ENCODE results near the gene TRIM40.

The TRIM40 gene, protein sequence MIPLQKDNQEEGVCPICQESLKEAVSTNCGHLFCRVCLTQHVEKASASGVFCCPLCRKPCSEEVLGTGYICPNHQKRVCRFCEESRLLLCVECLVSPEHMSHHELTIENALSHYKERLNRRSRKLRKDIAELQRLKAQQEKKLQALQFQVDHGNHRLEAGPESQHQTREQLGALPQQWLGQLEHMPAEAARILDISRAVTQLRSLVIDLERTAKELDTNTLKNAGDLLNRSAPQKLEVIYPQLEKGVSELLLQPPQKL

DNA sequence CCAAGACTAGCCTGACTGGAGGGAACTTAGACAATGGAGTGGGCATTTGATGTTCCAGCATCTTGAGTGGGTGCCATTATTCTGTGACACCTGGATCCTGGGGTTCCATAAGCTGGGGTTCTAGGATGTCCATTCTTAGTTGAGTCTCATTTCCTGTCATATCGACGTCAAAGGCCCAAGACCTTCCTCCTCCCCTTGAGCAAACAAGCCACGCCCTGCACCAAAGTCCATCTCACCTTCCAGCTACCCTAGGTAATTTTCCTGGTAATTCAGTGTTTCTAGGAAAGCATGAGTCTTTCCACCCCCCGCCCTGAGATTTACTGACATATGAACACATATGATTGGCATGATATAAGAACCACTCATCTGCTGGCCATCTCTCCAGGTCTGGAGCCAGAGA is at the start of gene TRIM40:
Gene TRIM40, plus strand, starts transcription at position 384 of the 400 bp plus-strand sequence. CDS start 897 bp downstream, outside the sequence.
- DNase-seq (ENCODE audit: low read depth): no peak

DNA sequence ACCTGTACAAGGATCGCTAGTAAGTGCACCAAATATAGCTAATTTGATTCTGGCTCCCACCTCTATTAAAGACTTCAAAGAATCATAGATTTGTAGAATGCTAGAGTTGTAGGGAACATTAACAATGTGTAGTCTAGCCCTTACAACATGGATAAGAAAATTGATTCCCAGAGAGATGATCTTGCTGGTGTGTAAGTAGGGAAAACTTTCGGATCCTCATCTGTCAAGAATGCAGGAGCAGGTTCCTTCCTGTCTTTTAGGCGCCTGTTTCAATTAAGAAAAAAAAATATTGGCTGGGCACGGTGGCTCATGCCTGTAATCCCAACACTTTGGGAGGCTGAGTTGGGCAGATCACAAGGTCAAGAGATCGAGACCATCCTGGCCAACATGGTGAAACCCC is 48.1 kb upstream of the TRIM40 start:
- DNase-seq (ENCODE audit: low read depth): no peak

DNA sequence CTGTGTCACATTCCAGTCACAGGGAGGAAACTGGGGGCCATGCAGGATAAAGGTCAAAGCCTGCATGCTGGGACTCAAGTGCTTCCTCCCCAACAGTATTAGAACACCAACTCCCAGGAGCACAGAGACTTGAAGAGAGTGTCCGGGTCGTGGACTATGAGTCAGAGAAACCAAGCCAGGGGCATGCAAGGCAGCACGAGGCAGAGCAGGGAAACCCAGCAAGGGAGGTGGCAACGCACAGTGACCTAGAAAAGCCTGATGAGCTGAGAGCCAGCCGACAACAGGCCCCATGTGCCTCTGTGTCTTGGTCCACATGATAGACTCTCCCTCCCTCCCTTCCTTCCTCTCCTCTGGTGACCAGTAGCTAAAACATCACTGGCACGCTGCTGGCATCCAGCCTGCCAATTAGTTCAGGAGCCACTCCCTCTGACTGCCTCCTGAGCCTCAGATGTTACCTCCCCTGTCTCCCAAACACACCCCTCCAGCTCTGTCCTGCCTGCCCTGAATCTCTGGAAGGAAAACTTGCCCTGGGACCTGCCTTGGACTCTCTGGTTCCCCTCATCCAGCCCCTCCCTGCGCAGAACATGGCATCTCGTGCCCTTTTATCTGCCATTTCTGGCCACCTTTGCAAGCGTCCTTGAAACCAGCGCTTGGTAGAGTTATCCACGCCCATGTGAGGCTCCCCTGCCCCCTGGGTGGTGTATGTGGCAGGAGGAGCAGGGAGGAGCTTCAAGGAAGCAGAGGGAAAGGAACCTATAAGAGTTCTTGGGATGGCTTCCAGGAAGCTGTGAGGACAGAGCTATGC is 44.2 kb upstream of the TRIM40 start:
- peak; percentile 89 for DNase-seq (ENCODE audit: low read depth)

DNA sequence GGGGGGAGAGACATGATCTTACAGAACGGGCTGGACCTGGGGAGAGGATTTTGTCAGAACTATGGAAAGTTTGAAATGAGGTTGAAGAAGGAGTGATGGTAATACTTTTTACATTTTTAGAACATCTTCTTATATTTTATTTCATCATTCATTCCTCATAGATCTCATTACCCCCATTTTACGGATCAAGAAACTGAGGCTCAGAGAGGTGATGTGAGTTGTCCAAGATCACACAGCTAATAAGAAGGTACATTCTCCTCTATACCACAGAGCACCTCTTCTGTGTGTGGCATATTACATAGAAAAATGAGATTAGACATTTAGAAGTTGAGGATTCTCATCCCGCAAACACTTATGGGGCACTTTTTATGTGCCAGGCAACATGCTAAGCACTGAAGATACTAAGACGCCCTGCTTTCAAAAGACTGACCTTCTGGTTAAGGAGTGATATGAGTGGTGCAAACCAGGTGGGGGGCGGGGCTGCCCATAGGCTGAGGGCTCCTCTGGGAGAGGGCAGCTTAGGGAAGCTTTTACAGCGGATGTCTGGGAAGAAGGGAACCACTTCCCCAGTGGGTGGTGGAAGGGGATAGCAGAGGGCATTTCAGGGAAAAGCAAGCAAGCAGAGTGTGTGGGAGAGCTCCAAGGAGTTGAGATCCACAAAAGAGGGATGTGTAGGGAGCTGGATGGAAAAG is 42.9 kb upstream of the TRIM40 start:
- no peak for DNase-seq (ENCODE audit: low read depth)

DNA sequence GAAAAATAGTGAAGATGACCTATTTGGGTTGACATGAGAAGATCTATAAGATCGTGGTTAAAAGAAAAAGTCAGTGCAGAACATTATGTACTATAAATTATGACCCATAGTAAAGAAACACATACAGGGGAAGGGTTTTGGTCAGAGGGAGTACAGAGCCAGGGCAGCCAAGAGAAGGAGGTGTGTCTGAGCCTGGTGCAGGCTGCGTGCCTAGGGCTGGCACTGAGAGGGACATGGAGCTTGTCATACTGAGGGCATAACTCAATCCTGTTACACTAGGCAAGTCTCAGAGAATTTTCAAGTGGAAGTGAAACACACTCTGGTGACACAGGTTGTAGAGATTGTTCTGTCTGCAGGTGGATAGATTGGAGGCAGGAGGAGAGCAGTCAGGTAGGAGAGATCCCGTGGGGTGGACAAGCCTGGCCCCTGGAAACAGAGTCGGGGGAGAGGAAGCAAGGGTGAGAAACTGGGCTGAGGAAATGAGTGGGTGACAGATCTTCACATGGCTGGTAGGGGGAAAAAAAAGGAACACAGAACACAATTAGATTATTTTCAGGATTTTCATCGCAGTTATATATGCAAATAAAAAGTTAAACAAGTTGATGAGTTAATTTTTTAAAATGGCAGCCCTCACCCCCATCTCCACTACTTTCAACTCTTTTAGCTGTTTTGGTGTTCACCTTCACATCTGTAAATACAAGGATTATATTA is 41.8 kb upstream of the TRIM40 start:
- DNase-seq (ENCODE audit: low read depth): no peak

DNA sequence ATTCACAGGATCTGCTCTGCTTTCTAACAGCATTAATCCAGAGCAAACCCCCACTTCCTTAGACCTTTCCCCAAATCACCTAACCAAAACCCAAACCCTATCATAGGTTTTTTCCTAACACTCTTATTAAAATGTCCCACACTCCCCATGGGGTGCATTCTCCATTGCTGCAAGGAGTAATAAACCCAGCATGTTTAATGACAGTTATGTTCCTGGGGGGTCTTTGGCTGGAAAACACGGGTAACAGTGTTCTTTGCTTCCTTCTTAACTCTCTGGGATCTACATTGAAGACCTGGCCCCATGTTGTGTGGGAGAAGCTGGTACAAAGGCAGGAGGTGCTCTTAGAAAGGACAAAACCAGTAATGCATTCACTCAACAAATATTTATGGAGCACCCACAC is 39.1 kb upstream of the TRIM40 start:
- no peak for DNase-seq (ENCODE audit: low read depth)

DNA sequence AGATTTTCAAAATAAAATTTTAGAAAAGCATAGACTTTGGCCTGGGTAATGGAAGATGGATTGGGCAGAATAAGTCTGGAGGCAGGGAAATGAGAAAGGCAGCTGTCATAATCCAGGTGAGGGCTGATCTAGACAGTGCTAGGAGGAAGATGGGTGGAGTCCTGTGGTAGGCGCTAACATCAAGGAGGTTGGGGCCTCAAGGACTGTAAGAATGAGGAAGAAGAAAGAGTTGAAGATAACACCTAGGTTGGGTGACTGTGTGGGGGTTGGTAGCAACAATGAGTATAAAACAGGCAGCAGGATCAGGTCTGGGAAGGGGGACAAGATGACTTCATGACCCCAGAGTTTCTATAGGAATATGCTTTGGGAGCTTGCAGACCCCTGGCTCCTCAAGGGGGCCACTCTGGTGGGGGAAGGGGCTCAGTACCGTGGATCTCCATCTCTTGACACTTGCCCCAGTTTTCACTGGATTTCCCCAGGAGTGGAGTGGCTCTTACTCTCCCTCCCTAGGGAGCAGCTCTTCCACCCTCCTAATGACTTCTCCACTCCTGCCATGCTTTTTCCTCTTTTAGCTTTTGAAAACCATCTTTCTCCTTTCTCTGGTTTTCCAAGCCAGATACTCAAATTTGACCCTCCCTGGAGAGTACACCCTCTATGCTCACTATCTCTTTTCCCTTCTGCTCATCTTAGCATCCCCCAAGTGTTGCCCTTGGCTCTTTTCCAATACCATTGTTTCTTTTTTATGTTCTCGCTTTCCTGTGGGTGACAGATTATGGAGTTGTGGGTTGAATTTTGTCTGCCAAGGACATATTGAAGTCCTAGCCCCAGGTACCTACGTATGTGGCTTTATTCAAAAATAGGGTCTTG is 37.8 kb upstream of the TRIM40 start:
- no peak for DNase-seq (ENCODE audit: low read depth)

DNA sequence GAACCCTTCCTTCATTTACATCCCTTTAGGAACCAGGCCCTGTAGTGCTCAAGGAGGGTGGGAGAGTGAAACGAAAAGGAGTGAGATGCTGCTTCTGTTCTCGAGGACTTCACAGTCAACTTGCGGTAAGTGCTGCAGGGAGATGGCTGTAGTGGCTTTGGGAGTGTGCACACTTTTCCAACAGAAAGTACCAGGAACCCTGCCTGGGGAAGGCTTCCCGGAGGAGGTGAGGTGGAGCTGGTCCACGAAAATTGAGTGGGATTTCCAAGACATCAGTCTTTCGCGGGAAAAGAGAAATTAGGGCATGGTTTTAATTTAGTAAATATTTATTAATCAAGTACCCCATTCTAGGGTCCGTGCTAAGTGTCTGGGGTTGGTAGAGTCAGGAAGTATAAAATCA is 35.8 kb upstream of the TRIM40 start:
- no peak for DNase-seq (ENCODE audit: low read depth)

DNA sequence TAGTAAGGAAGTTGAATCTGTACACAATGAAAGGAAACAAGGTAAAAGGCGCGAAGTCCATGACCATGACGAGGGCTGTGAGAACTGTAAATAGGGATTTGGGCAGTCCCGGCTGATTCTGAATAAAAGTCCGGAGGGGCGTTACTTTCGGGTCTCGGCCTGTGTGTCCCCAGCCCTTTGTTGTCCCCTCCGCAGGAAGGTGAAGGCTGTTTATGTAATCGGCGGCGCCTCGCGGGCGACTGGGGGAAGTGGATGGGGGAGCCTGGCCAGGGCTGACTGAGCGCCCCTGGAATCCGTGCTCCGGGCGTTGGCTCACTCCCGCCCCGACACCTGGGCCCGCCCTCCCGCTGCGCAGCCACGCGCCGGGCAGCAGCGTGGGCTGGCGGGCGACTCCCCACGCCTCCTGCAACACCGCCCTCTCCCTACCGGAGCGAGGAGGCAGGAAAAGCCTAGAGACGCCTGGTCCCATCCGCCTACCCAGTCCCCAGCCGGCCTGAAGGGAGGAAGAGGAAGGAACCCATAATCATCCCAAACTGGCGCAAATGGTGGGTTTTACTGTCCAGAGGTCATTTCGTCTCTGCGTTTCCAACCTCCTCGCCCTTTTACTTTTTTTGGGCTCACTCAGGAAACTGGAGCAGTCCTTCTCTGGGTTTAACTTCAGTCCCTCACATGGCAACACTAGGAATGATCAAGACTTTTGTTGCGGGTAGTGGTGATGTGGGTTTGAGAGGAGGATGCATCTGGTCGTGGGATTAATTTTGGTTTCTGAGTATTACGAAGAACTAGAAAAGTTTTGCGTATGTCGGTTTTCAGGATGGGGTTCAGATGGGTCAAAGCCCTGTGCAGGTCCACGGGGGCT is 35.1 kb upstream of the TRIM40 start:
- DNase-seq (ENCODE audit: low read depth): no peak

DNA sequence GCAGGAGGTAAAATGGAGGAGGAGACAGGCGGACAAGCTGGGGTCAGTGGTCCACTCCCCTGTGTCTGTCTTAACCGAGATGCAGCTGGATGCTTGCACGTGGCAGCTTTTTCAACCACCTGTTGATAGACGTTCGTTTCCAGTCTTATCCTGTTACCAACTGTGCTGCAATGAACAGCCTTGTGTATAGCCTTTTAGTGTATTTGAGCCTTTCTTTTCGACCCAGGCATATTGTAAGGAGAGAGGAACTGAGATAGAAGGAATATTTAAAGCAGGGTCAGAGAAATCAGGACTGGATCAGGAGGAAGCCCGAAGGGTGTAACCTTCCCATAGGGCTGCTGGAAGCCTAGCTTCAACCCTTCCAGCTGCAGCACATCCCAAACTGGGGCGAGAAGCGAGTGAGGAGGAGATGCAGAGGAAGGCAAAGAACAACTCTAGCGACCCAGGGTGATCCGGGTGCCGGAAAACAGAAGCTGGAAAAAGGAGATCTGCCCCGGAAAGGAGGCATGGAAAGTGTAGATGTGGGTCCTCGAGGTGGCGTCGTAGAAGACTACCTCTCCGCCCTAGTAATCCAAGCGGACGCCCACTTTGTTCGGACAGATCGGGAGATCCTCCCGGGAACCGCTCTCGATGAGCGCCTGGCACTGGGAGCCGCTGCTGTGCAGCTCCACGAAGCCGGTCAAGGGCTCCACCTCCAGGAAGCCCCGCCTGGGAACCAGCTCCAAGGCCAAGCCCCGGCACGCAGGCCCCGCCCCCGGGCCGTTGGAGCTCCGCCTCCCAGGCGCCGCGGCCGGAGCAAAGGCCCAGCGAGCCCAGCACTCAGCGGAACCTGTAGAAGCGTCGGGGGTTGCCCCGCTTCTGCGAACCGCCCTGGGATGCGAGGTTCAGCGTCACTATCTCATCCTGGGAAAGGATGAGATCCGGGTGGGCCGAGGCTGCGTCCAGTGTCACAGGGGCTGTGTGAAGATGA is 34.2 kb upstream of the TRIM40 start:
- DNase-seq (ENCODE audit: low read depth): peak; percentile 89

DNA sequence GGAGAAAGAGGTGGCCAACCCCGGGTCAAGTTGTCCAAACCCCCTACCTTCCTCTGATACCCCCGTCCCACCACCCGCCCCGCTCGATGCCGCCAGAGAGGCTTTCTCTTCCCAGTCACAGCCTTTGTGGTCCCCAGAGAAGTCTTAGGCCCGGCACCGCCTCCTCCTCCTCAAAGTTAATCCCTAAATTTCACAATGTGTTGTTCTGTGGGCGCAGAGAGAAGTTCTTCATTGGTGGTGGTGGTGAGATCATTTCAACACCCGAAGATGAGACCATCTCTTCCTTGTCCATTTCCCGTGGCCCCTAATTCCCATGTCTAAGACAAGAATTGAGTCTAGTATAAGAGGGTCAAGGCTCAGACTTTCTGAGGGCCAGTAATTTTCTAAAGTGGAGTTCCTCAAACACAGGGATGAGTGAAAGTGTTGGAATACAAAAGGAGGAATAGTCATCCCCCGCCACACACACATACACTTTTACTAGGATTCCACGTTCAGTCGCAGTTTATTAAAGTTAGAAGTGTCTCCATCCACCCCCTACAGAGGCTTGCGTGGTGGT is 33.4 kb upstream of the TRIM40 start:
- no peak for DNase-seq (ENCODE audit: low read depth)

DNA sequence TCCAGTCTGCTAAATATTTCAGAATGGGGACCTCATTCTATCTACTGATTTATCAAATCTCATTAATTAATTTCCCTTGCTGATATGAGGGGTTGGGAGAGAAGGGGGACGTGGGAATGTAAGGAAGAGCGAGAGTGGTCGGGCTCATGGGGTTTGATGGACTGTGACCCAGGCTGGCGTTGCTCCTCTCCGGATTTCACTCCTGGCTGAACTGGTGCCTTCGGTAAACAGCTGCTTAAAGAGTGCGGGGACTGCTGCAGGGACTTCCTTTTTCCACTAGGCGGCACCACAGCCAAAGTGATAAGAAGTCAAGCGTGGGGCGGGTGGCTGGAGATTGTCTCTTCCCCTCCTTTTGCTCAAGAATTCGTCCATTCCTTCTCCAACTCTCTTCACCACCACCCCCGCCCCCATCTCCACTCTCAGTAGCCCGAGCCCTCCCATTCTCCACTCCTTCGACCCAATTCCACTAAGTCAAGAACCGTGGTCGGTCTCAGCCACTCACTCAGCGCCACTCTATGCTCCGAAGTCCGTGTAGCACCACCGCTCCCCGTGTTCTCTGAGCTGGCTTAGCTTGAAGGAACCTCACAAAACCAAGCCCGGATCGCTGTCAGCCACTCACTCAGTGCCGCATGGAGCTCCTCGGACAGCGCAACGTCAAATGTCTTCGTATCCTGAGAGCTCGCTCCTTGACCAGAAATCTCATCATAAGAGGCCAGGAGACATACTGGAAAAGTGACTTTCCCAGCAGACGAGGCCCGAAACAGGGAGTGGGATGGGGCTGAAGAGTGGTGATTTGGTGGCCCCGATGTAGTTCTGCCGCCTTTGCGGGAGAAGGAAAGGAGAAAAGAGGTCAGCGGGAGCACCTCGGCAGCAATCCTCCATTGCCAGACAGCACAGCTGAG is 32.7 kb upstream of the TRIM40 start:
- DNase-seq (ENCODE audit: low read depth): peak; percentile 88

DNA sequence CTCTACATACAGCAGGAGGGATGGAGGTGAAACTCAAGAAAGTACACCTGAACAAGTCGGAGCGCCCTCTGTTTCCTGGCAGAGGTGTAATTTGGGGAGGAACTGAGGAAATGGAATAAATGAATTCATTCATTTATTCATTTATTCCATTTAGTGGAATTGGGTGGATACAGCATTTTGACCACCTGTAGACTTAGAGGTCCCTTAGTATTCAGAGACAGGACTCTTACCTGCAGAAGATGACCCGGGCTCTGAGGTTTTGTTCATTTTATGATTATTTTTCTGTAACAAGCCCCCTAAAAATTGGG is 32.1 kb upstream of the TRIM40 start:
- no peak for DNase-seq (ENCODE audit: low read depth)

DNA sequence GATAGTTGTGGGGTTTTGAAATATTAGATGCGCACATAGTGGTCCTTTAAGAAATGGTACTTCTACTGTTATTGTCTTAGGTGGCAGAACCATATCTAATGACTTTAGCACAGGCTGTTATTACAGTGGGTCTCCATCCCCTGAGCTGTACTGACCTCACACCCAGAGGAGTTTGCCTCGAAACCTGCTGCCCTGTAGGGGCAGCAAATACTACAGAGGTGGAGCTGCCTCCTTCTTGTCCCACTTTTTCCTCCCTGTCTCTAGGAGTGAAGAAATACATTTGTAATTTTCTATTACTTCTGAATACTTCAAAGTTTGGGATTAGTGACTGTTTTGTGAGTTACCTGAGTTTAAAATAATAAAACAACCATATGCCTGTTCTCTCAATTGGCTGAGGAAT is 31.3 kb upstream of the TRIM40 start:
- no peak for DNase-seq (ENCODE audit: low read depth)

DNA sequence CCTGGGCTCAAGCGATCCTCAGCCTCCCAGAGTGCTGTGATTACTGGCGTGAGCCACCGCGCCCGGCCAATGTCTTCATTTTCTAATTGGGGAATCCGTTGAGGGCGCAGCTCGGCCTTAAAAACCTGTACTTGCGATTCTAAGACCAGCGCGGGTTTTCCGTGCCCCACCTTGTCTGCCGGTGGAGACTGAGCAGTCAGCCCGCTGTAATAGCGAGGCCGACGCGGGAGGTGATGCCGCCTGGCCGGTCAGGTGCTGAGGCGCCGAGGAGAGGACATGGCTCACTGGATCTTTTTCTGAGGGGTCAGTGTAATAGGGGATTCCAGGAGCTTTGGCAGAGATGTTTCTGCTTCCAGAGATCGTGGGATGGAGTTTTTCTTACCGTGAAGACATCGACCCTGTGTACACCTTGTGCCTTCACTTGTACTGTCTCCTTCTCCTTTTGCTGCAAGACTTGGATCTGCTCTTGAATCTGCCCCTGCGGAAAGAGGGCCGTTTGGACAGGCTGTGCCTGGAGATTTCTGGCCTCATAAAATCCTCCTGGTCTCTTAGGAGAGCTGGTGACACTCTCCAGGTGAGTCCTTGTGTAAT is 24.6 kb upstream of the TRIM40 start:
- no peak for DNase-seq (ENCODE audit: low read depth)

DNA sequence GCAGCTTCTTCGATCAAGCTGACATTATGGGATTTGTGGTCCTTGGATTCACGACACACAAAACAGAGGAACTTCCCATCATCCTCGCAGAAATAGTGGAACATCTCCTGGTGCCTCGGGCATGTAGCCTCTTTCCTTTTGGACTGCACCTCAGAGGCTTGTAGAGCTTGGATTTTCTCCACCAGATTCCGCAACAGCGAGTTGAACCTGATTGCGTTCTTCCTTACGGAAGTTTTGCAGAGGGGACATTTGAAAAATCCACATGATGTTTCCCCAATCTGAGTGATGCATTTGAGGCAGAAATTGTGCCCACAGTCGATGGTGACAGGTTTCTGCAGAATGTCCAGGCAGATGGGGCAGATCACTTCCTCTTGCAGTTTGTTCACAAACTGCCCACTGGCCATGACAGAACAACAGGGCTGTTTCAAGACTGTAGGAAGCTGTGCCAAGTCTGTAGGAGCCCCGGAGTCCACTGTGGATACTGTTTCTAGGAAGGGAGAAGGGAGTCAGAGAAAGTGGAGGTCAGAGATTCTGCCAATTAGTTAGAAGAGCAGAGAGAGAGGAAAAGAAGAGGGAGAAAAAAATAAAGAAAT is 23.4 kb upstream of the TRIM40 start:
- DNase-seq (ENCODE audit: low read depth): no peak

Data from EH (cell line).